Right ventricle myocardium superior (tissue), 1 donor: ENCODE data around the gene HCRTR1. TPM values are rescaled to one million over a fixed set of nuclear protein-coding genes. Genes with fewer than 3 reads are reported as not detected.

Experiments used
- ATAC-seq: fragments of 200-7000 bp; cut with Tn5 transposase; one replicate; pipeline ENCODE4 v1.9.1; 2020; ENCODE audit warnings: mild to moderate bottlenecking; ENCODE audit not compliant: poor library complexity
- DNase-seq: peaks from one replicate; pipeline ENCODE4 v3.0.0-alpha.2; 2020
- intact Hi-C: fragments of 100-400 bp; cut with DNase I; formaldehyde crosslinking; loops from one replicate; pipeline ENCODE4 v1.11.2; 2022
- total RNA-seq: library from RNA; stranded (reverse); fragmentation: NEBNext Ultra II Directional; extraction: Animal tissue kit (Norgen Biotek cat#: 25700); gene quantifications from one replicate; pipeline ENCODE4 v1.2.1, GENCODE V29; 2021
- donor health status: DM: no; HTN: yes; CAD: no; lungs with severe emphysema.

HCRTR1 gene
- total RNA-seq, 1 donor from 2014 or later: 0.46 TPM

GRCh38 chr1:31621847-31622730, 4.6 kb downstream of the HCRTR1 start:
- ATAC-seq (peak; percentile 26), DNase-seq (peak; percentile 61)
- intact Hi-C loops: no loop called here

GRCh38 chr1:31623365-31623764, 5.9 kb downstream of the HCRTR1 start:
- intact Hi-C loops: no loop called here
- ATAC-seq (no peak), DNase-seq (no peak)

GRCh38 chr1:31624309-31624708, 6.8 kb downstream of the HCRTR1 start:
- intact Hi-C loops: no loop called here
- ATAC-seq: no peak
- no peak for DNase-seq

GRCh38 chr1:31624731-31625514, 7.4 kb downstream of the HCRTR1 start:
- intact Hi-C loops: no loop called here
- no peak for DNase-seq
- ATAC-seq: no peak

- intact Hi-C loops: no loop called here
- DNase-seq (no peak), ATAC-seq (no peak)
Observed at GRCh38 chr1:31625561-31626222, 8.2 kb downstream of the HCRTR1 start.

- DNase-seq (no peak), ATAC-seq (peak; percentile 3)
- intact Hi-C loops: no loop called here
Observed at GRCh38 chr1:31626223-31627207, 9.0 kb downstream of the HCRTR1 start.

GRCh38 chr1:31627301-31627929, 9.9 kb downstream of the HCRTR1 start:
- peak; percentile 75 for DNase-seq
- ATAC-seq: peak; percentile 78
- intact Hi-C loops: no loop called here

GRCh38 chr1:31627930-31628559, 10.6 kb downstream of the HCRTR1 start:
- intact Hi-C loops: no loop called here
- peak; percentile 81 for ATAC-seq
- DNase-seq: peak; percentile 80

- intact Hi-C loops: no loop called here
- ATAC-seq (no peak), DNase-seq (no peak)
Observed at GRCh38 chr1:31628931-31629556, 11.6 kb downstream of the HCRTR1 start.

- intact Hi-C loops: no loop called here
- DNase-seq (no peak), ATAC-seq (no peak)
Observed at GRCh38 chr1:31632649-31633048, 15.2 kb downstream of the HCRTR1 start.

GRCh38 chr1:31633117-31633516, 15.6 kb downstream of the HCRTR1 start:
- intact Hi-C loops: no loop called here
- no peak for DNase-seq

GRCh38 chr1:31637915-31638673, 20.6 kb downstream of the HCRTR1 start:
- DNase-seq (no peak), ATAC-seq (no peak)
- intact Hi-C loops: no loop called here

More at GRCh38 chr1:31633117-31633516, 15.6 kb downstream of the HCRTR1 start:
- no peak for ATAC-seq

GRCh38 chr1:31639543-31639942, 22.1 kb downstream of the HCRTR1 start:
- ATAC-seq (no peak), DNase-seq (no peak)
- intact Hi-C loops: no loop called here

GRCh38 chr1:31640179-31640578, 22.7 kb downstream of the HCRTR1 start:
- DNase-seq (no peak), ATAC-seq (no peak)
- intact Hi-C loops: no loop called here

- intact Hi-C loops: no loop called here
- ATAC-seq (no peak), DNase-seq (no peak)
Observed at GRCh38 chr1:31640964-31641363, 23.5 kb downstream of the HCRTR1 start.

- ATAC-seq: no peak
- intact Hi-C loops: no loop called here
- no peak for DNase-seq
Observed at GRCh38 chr1:31642366-31642765, 24.9 kb downstream of the HCRTR1 start.
